Skeletal muscle tissue (tissue), 4 donors: ENCODE measurements around the gene SLX4. TPM values are rescaled to one million over a fixed set of nuclear protein-coding genes. Genes with fewer than 3 reads are reported as not detected.

ENCODE experiments used
- H3K27ac ChIP-seq: one replicate; pipeline ENCODE4 v1.7.0; 2013; ENCODE audit warnings: mild to moderate bottlenecking, low read depth, low read length, inconsistent platforms
- H3K27me3 ChIP-seq, 3 donors: one replicate each; pipeline ENCODE4 v1.7.0; 2013; ENCODE audit warnings: low read length in 3 of 3; ENCODE audit not compliant: control insufficient read depth in 3 of 3, insufficient read depth in 3 of 3
- H3K36me3 ChIP-seq, 3 donors: one replicate each; pipeline ENCODE4 v1.7.0; 2013; ENCODE audit warnings: low read length in 3 of 3; ENCODE audit not compliant: control insufficient read depth in 3 of 3, insufficient read depth in 3 of 3
- H3K4me1 ChIP-seq, 3 donors: one replicate each; pipeline ENCODE4 v1.7.0; 2013; ENCODE audit warnings: low read length in 3 of 3, mild to moderate bottlenecking in 3 of 3; ENCODE audit not compliant: control insufficient read depth in 3 of 3, insufficient read depth in 3 of 3
- H3K4me3 ChIP-seq, 3 donors: one replicate each; pipeline ENCODE4 v1.7.0; 2013; ENCODE audit warnings: low read length in 3 of 3
- H3K9ac ChIP-seq, 3 donors: one replicate each; pipeline ENCODE4 v1.7.0; 2013; ENCODE audit warnings: low read length in 3 of 3, mild to moderate bottlenecking in 3 of 3, moderate library complexity in 2 of 3, low read depth in 1 of 3
- H3K9me3 ChIP-seq, 3 donors: one replicate each; pipeline ENCODE4 v1.7.0; 2013; ENCODE audit warnings: low read length in 3 of 3; ENCODE audit not compliant: control insufficient read depth in 3 of 3
- total RNA-seq: library from RNA; depleted of rRNA; stranded (reverse); fragments of >200 nt; gene quantifications from one replicate; pipeline ENCODE4 v1.2.3, GENCODE V29; 2014
- donor health status: Osteomylitis.

The SLX4 gene
- total RNA-seq, 1 donor from 2014 or later, result 1.6 TPM

DNA sequence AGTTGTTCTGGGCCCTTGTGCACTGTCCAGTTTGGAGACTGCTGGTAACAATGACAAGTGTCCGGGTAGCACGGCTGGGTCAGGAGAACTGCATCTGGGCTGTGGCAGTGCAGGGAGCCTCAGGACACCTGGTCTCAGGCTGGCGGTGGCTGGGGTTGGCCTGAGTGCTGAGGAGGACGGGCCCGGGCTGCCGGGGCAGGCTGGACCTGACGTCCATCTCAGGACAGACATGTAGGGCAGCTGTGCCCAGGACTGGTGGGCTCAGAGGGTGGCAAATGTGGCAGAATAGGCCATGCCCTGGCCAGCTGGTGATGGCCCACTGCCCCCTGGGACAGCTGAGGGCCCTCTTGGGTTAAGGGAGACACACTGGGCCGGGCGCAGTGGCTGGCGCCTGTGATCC, 30.0 kb downstream of the SLX4 start:
- H3K27ac ChIP-seq, result no peak overlapping the region
- peaks cover 16 to 19% (median 18%) of the 10 kb centered on the region in 3 donors for H3K36me3 ChIP-seq
- no peak overlapping the region for H3K4me3 ChIP-seq
- H3K4me1 ChIP-seq, result peaks cover 0 to 6% (median 2%) of the 10 kb centered on the region in 3 donors
- H3K27me3 ChIP-seq, result peaks cover 0 to 16% (median 16%) of the 10 kb centered on the region in 3 donors
- H3K9ac ChIP-seq, result no peak overlapping the region
- H3K9me3 ChIP-seq, result no peaks in the 10 kb centered on the region

DNA sequence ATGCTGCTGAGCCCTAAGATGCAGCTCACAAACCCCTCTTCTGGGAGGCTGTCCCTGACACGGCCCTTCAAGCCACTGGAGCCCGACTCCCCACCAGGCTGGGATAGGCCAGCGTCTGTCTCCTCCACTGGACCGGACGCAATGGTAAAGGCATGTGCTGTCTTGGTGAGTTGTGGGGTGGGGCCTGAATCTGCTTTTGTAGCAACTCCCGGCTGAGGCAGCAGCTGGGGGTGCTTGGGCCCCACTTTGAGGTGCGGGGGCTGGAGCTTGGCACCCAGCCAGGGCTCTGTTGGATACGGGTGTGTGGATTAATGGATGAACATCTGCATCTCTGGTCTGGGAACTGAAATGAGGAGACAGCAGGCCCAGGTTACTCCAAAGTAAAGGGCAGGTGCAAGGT, 30.7 kb downstream of the SLX4 start:
- Histone ChIP-seq H3K4me3 (no peak overlapping the region), H3K9me3 (no peaks in the 10 kb centered on the region), H3K4me1 (peaks cover 0 to 6% (median 2%) of the 10 kb centered on the region in 3 donors), H3K36me3 (peaks cover 16 to 19% (median 18%) of the 10 kb centered on the region in 3 donors), H3K27ac (no peak overlapping the region), H3K9ac (no peak overlapping the region), H3K27me3 (peaks cover 0 to 16% (median 16%) of the 10 kb centered on the region in 3 donors)

DNA sequence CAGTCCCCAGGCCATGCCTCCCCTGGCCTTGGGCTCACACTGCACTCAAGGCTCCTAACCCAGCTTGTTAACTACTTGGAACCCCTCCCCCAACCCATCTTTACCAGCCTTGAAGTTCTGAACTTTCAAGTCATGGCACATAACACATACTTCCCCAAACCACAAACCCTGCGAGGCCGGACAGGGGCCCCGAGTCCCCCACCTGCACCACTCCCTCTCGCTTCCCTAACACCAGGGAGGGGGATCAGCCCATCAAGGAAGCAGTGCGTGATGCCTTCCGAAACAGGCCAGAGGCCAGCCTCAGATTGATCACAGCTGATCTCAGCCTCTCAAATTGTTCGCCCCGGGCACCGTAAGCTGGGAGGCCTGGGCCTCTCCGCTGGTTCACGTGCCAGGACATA, 31.2 kb downstream of the SLX4 start:
- Histone ChIP-seq H3K4me1 (peaks cover 0 to 6% (median 2%) of the 10 kb centered on the region in 3 donors), H3K36me3 (peaks cover 16 to 19% (median 18%) of the 10 kb centered on the region in 3 donors), H3K27ac (no peak overlapping the region), H3K9ac (no peak overlapping the region), H3K4me3 (no peak overlapping the region), H3K9me3 (no peaks in the 10 kb centered on the region), H3K27me3 (peaks cover 0 to 16% (median 16%) of the 10 kb centered on the region in 3 donors)

DNA sequence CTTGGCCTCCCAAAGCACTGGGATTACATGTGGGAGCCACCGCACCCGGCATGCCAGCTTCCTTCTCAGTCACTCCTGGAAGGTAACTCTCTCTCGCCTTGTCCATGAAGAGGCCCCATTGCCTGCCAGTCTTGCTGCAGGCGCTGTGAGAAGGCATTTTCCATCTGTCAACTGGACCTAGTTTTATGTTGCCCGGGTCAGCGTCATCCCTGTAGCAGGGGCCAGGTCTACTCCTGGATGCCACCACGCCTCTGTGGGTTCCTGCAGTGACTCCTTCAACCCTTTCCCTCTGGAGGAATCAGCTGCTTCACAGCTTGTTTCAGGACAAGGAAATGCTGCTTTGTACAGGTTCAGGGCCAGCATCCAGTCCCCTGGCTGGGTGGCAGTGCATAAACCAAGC, 31.6 kb downstream of the SLX4 start:
- Histone ChIP-seq H3K9ac (no peak overlapping the region), H3K27ac (no peak overlapping the region), H3K4me3 (no peak overlapping the region), H3K4me1 (peaks cover 0 to 6% (median 2%) of the 10 kb centered on the region in 3 donors), H3K9me3 (no peaks in the 10 kb centered on the region), H3K27me3 (peaks cover 0 to 16% (median 16%) of the 10 kb centered on the region in 3 donors), H3K36me3 (peaks cover 15 to 17% (median 16%) of the 10 kb centered on the region in 3 donors)

GRCh38 chr16:3578610-3579551, 32.5 kb downstream of the SLX4 start:
- H3K27ac ChIP-seq, result no peak overlapping the region
- H3K9ac ChIP-seq, result no peak overlapping the region

GRCh38 chr16:3578121-3578520, 33.3 kb downstream of the SLX4 start:
- no peak overlapping the region for H3K4me3 ChIP-seq
- H3K27ac ChIP-seq, result no peak overlapping the region

More at GRCh38 chr16:3578610-3579551, 32.5 kb downstream of the SLX4 start:
- H3K4me1 ChIP-seq, result peaks cover 0 to 6% (median 2%) of the 10 kb centered on the region in 3 donors
- H3K4me3 ChIP-seq, result peak overlapping the region in 1 of 3 donors; percentile 22
- peaks cover 0 to 16% (median 16%) of the 10 kb centered on the region in 3 donors for H3K27me3 ChIP-seq
- H3K9me3 ChIP-seq, result no peaks in the 10 kb centered on the region
- peaks cover 10 to 12% (median 10%) of the 10 kb centered on the region in 3 donors for H3K36me3 ChIP-seq

DNA sequence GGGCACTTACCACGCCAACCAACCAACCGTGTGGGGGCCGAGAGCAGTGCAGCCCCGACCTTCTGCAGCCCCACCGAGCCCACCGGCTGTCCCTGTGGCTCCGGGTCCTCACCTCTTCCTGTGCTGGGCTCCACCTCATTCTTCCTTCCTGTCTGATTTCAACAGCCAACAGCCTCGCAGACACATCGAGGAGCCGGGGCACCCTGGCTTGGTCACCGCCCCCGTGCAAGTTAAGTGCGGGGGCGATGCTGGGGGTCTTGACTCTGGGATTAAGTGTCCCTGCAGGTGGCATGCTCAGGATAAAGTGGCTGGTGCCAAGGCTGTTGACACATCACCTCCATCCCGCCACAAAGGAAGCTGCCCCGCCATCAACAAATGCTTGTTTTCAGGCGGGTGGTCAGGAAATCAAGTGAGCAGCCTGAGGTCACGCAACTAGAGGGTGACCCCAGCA, 34.1 kb downstream of the SLX4 start, which contains the start of gene NLRC3:
Gene NLRC3, minus strand, starts transcription at position 102 of the 451 bp plus-strand sequence. CDS start 12,367 bp downstream, outside the sequence.
- H3K9me3 ChIP-seq, result no peaks in the 10 kb centered on the region
- no peaks in the 10 kb centered on the region for H3K36me3 ChIP-seq

More at GRCh38 chr16:3578121-3578520, 33.3 kb downstream of the SLX4 start:
- Histone ChIP-seq H3K9ac (no peak overlapping the region), H3K9me3 (no peaks in the 10 kb centered on the region), H3K27me3 (peaks cover 0 to 16% (median 16%) of the 10 kb centered on the region in 3 donors), H3K36me3 (peaks cover 4 to 6% (median 5%) of the 10 kb centered on the region in 3 donors), H3K4me1 (peaks cover 0 to 6% (median 2%) of the 10 kb centered on the region in 3 donors)

GRCh38 chr16:3576211-3576610, 35.2 kb downstream of the SLX4 start:
- Histone ChIP-seq H3K27ac (no peak overlapping the region), H3K36me3 (no peaks in the 10 kb centered on the region), H3K9me3 (no peaks in the 10 kb centered on the region), H3K4me1 (peaks cover 0 to 6% (median 2%) of the 10 kb centered on the region in 3 donors), H3K4me3 (no peak overlapping the region), H3K27me3 (peaks cover 0 to 16% (median 16%) of the 10 kb centered on the region in 3 donors), H3K9ac (no peak overlapping the region)

More for the DNA sequence above, 34.1 kb downstream of the SLX4 start, which contains the start of gene NLRC3:
- Histone ChIP-seq H3K4me3 (peak within 1 kb of the TSS in 1 of 3 donors; percentile 13), H3K27me3 (peaks cover 0 to 16% (median 16%) of the 10 kb centered on the region in 3 donors), H3K4me1 (peaks cover 0 to 6% (median 2%) of the 10 kb centered on the region in 3 donors), H3K9ac (no peak within 1 kb of the TSS), H3K27ac (no peak within 1 kb of the TSS)

DNA sequence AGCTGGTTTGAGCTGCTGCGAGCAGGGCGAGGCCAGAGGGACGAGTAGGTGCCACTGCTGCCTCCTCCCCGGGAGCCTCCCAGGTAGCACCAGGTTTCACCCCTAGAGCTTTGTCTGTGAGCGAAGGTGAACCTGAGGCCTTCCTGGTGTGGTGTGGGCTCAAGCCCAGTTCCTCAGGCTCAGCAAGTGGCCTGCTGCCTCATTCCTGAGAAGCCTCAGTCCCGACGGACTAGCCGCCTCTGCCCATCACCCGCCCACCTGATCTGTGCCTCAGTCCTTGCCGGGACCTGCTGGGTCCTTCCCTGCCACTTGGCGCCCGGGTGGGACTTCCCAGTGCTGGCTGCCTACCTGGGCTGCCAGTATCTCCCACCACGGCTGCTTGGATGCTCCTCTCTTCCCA, 35.9 kb downstream of the SLX4 start:
- Histone ChIP-seq H3K9me3 (peaks cover 0 to 2% (median 2%) of the 10 kb centered on the region in 3 donors), H3K27ac (no peak overlapping the region), H3K4me3 (no peak overlapping the region), H3K27me3 (peaks cover 0 to 16% (median 16%) of the 10 kb centered on the region in 3 donors), H3K4me1 (peaks cover 0 to 6% (median 2%) of the 10 kb centered on the region in 3 donors), H3K9ac (no peak overlapping the region), H3K36me3 (no peaks in the 10 kb centered on the region)
